ENCODE measurements around the gene ID1. TPM values are rescaled to one million over a fixed set of nuclear protein-coding genes. Genes with fewer than 3 reads are reported as not detected.
"Not testable (repeated sequence)": the region's sequence is repeated elsewhere in the genome, so short reads cannot be mapped to it uniquely, and the experiment has no call there.

Gene ID1
- total RNA-seq, 1 experiment from 2014 or later: 88.8 TPM

DNA sequence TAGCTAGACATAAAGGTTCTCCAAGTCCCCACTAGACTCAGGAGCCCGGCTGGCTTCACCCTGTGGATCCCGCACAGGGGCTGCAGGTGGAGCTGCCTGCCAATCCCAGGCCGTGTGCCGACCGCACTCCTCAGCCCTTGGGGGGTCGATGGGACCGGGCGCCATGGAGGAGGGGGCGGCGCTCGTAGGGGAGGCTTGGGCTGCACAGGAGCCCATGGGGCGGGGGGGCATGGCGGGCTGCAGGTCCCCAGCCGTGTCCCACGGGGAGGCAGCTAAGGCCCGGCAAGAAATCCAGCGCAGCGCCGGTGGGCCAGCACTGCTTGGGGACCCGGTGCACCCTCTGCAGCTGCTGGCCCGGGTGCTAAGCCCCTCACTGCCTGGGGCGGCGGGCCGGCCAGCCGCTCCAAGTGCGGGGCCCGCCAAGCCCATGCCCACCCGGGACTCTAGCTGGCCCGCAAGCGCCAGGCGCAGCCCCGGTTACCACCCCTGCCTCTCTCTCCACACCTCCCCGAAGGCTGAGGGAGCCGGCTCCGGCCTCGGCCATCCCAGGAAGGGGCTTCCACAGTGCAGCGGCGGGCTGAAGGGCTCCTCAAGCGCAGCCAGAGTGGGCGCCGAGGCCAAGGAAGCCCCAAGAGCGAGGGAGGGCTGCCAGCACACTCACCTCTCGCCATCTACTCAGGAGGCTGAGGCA, 26.5 kb upstream of the ID1 start:
- Mint-ChIP-seq H3K4me3 (no peak overlapping the region), H3K36me3 (peaks cover 11% of the 10 kb centered on the region), H3K4me1 (peaks cover 44% of the 10 kb centered on the region), H3K9me3 (no peaks in the 10 kb centered on the region), H3K27ac (no peak overlapping the region), H3K27me3 (ENCODE audit: low read depth) (no peaks in the 10 kb centered on the region; the same call in 1 of the 2 replicates)
- ATAC-seq (peak; percentile 7; the same call in 1 of the 2 replicates), DNase-seq (ENCODE audit: low spot score) (peak; percentile 53)
- TF ChIP-seq, protein P1, sequence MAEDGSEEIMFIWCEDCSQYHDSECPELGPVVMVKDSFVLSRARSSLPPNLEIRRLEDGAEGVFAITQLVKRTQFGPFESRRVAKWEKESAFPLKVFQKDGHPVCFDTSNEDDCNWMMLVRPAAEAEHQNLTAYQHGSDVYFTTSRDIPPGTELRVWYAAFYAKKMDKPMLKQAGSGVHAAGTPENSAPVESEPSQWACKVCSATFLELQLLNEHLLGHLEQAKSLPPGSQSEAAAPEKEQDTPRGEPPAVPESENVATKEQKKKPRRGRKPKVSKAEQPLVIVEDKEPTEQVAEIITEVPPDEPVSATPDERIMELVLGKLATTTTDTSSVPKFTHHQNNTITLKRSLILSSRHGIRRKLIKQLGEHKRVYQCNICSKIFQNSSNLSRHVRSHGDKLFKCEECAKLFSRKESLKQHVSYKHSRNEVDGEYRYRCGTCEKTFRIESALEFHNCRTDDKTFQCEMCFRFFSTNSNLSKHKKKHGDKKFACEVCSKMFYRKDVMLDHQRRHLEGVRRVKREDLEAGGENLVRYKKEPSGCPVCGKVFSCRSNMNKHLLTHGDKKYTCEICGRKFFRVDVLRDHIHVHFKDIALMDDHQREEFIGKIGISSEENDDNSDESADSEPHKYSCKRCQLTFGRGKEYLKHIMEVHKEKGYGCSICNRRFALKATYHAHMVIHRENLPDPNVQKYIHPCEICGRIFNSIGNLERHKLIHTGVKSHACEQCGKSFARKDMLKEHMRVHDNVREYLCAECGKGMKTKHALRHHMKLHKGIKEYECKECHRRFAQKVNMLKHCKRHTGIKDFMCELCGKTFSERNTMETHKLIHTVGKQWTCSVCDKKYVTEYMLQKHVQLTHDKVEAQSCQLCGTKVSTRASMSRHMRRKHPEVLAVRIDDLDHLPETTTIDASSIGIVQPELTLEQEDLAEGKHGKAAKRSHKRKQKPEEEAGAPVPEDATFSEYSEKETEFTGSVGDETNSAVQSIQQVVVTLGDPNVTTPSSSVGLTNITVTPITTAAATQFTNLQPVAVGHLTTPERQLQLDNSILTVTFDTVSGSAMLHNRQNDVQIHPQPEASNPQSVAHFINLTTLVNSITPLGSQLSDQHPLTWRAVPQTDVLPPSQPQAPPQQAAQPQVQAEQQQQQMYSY (CRISPR knock-in tag; IDR thresholded peaks at IDR 0.05): peak; percentile 66
- TF ChIP-seq, protein P2, sequence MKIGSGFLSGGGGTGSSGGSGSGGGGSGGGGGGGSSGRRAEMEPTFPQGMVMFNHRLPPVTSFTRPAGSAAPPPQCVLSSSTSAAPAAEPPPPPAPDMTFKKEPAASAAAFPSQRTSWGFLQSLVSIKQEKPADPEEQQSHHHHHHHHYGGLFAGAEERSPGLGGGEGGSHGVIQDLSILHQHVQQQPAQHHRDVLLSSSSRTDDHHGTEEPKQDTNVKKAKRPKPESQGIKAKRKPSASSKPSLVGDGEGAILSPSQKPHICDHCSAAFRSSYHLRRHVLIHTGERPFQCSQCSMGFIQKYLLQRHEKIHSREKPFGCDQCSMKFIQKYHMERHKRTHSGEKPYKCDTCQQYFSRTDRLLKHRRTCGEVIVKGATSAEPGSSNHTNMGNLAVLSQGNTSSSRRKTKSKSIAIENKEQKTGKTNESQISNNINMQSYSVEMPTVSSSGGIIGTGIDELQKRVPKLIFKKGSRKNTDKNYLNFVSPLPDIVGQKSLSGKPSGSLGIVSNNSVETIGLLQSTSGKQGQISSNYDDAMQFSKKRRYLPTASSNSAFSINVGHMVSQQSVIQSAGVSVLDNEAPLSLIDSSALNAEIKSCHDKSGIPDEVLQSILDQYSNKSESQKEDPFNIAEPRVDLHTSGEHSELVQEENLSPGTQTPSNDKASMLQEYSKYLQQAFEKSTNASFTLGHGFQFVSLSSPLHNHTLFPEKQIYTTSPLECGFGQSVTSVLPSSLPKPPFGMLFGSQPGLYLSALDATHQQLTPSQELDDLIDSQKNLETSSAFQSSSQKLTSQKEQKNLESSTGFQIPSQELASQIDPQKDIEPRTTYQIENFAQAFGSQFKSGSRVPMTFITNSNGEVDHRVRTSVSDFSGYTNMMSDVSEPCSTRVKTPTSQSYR (CRISPR knock-in tag; IDR thresholded peaks at IDR 0.05): no peak
- POLR2A ChIA-PET: interaction anchor here (1.0 to 2.8 kb wide), 4 partner anchors 11 to 34 kb away, joined by 3 to 28 read pairs (median 4); partner anchors contain the start of gene ID1
- CTCF ChIA-PET: interaction anchor here (0.8 to 15.0 kb wide), 6 partner anchors 9 to 144 kb away, joined by 5 to 927 read pairs (median 28); partner anchors contain the start of genes BCL2L1 and ID1

DNA sequence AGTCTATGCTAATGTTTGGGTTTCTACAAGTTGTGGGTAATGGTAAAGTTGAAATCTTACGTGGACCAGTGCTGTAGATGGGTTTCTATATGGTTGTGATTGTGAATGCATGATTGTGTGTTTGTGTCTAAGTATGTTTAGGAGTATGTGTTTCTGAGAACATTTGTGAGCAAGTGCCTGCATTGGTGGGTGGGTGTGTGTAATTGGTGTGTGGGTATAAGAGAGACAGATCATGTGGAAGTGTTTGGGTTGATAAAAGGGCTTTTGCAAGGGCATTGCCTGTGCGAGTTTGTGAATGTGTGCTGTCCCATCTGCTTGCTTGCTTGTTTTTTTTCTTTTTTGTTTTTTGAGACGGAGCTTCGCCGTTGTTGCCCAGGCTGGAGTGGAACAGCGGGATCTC, 25.8 kb upstream of the ID1 start:
- ATAC-seq: no peak
- H3K9me3 Mint-ChIP-seq: no peaks in the 10 kb centered on the region
- TF ChIP-seq NFYB (CRISPR knock-in tag; conservative IDR thresholded peaks at IDR 0.05; ENCODE audit: low read depth) (no peak), ZNF138 (CRISPR knock-in tag; conservative IDR thresholded peaks at IDR 0.05) (no peak), ZNF416 (CRISPR knock-in tag; IDR thresholded peaks at IDR 0.05) (no peak)
- H3K4me3 Mint-ChIP-seq: no peak overlapping the region
- peaks cover 44% of the 10 kb centered on the region for H3K4me1 Mint-ChIP-seq
- no peak for DNase-seq (ENCODE audit: low spot score)
- peak overlapping the region; percentile 92 for H3K27ac Mint-ChIP-seq
- H3K27me3 Mint-ChIP-seq (ENCODE audit: low read depth): no peaks in the 10 kb centered on the region; the same call in 1 of the 2 replicates
- CTCF ChIA-PET: interaction anchor here (0.6 to 15.0 kb wide), 7 partner anchors 11 to 144 kb away, joined by 3 to 927 read pairs (median 27); partner anchors contain the start of genes BCL2L1 and ID1
- peaks cover 11% of the 10 kb centered on the region for H3K36me3 Mint-ChIP-seq
- POLR2A ChIA-PET: interaction anchor here (0.6 to 1.6 kb wide), 3 partner anchors 16 to 29 kb away, joined by 3 to 4 read pairs (median 3); no protein-coding TSS in a partner anchor

DNA sequence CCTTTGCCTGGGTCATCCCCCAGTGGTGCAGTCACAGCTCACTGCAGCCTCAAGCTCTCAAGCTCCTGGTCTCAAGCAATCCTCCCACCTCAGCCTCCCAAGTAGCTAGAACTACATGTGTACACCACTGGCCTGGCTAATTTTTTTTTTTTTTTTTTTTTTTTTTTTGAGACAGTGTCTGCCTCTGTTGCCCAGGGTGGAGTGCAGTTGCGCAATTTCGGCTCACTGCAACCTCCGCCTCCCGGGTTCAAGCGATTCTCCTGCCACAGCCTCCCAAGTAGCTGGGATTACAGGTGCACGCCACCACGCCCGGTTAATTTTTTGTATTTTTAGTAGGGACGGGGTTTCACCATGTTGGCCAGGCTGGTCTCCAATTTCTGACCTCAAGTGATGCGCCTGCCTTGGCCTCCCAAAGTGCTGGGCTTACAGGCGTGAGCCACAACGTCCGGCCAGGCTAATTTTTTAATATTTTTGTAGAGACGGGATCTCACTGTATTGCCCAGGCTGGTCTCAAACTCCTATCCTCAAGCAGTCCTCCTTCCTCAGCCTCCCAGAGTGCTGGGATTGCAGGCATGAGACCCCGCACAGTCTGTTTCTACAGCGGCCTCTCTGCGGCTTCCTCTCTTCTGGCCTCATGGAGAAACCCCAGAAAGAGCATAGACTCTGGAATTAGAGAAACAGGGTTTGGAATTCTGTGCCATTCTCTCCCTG, 25.0 kb upstream of the ID1 start:
- ChIA-PET POLR2A (interaction anchor here (0.6 to 1.0 kb wide), 4 partner anchors 15 to 28 kb away, joined by 3 to 8 read pairs (median 3); partner anchors contain the start of gene ID1), CTCF (interaction anchor here (0.6 to 15.0 kb wide), 7 partner anchors 12 to 143 kb away, joined by 3 to 321 read pairs (median 6); partner anchors contain the start of gene BCL2L1)
- H3K4me3 Mint-ChIP-seq; H3K9me3 Mint-ChIP-seq; DNase-seq (ENCODE audit: low spot score); H3K27me3 Mint-ChIP-seq (ENCODE audit: low read depth); ATAC-seq: not testable (repeated sequence)
- H3K36me3 Mint-ChIP-seq: peaks cover 11% of the 10 kb centered on the region
- H3K4me1 Mint-ChIP-seq: peaks cover 51% of the 10 kb centered on the region
- H3K27ac Mint-ChIP-seq: peak overlapping the region; percentile 97
- TF ChIP-seq GTF2I (CRISPR knock-in tag; conservative IDR thresholded peaks at IDR 0.05) (0 out of 2 replicates have a peak, but pooled peaks have one; percentile 44), ZNF121 (CRISPR knock-in tag; IDR thresholded peaks at IDR 0.05) (peak; percentile 95)

DNA sequence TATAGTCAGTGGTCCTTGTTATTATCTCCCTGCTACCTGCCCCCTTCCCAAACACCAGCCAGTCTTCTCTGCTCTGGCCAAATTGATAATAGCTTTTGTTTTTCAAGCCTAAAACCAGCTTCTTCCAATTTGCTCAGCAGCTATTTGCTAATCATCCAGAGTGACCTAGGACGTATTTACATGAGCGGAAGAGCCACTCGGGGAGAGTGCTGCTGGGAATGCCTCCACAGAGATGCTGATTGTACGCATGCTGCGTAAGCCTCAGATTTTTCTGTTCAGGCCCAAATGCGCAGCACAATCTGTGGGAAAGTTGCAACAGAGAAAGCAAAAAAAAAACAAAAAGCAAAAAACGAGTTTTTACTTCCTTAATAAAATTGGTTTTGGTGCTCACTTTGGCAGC, 24.4 kb upstream of the ID1 start:
- no peak overlapping the region for H3K4me3 Mint-ChIP-seq
- TF ChIP-seq, protein P3, sequence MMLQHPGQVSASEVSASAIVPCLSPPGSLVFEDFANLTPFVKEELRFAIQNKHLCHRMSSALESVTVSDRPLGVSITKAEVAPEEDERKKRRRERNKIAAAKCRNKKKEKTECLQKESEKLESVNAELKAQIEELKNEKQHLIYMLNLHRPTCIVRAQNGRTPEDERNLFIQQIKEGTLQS (CRISPR knock-in tag; conservative IDR thresholded peaks at IDR 0.05): no peak
- TF ChIP-seq ZBTB21 (CRISPR knock-in tag; IDR thresholded peaks at IDR 0.05; ENCODE audit: borderline replicate concordance) (no peak), ESRRA (CRISPR knock-in tag; IDR thresholded peaks at IDR 0.05; ENCODE audit: borderline replicate concordance) (no peak), FOXK1 (CRISPR knock-in tag; IDR thresholded peaks at IDR 0.05) (0 out of 2 replicates have a peak, but pooled peaks have one; percentile 37)
- TF ChIP-seq, protein P4, sequence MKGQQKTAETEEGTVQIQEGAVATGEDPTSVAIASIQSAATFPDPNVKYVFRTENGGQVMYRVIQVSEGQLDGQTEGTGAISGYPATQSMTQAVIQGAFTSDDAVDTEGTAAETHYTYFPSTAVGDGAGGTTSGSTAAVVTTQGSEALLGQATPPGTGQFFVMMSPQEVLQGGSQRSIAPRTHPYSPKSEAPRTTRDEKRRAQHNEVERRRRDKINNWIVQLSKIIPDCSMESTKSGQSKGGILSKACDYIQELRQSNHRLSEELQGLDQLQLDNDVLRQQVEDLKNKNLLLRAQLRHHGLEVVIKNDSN (CRISPR knock-in tag; IDR thresholded peaks at IDR 0.05): no peak
- DNase-seq (ENCODE audit: low spot score) (no peak), ATAC-seq (peak; percentile 23)
- ChIA-PET POLR2A (interaction anchor here (0.8 to 1.0 kb wide), 2 partner anchors 24 to 28 kb away, joined by 3 to 8 read pairs; partner anchors contain the start of gene ID1), CTCF (interaction anchor here (0.8 to 15.0 kb wide), 6 partner anchors 12 to 142 kb away, joined by 3 to 321 read pairs (median 16); partner anchors contain the start of gene BCL2L1)
- peaks cover 57% of the 10 kb centered on the region for H3K4me1 Mint-ChIP-seq
- H3K9me3 Mint-ChIP-seq: no peaks in the 10 kb centered on the region
- H3K27me3 Mint-ChIP-seq (ENCODE audit: low read depth): no peaks in the 10 kb centered on the region; the same call in 1 of the 2 replicates
- peaks cover 11% of the 10 kb centered on the region for H3K36me3 Mint-ChIP-seq
- H3K27ac Mint-ChIP-seq: peak overlapping the region; percentile 97

Measured in WTC11 (cell line).